RWPE1 (cell line): ENCODE measurements around the gene SVOPL.

Experiments
- CTCF ChIA-PET: fragments of 350-600 bp; sonication (Branson Sonifier 250); formaldehyde crosslinking; extraction: SDS; loops from one replicate; lab custom pipeline; 2021; lab: Yijun Ruan, JAX
- POLR2A ChIA-PET: fragments of 400-600 bp; formaldehyde crosslinking; extraction: SDS; loops from one replicate; lab custom pipeline; 2020; ENCODE audit warnings: antibody characterized with exemption; ENCODE audit not compliant: low non-redundant PET; lab: Yijun Ruan, JAX
- DNase-seq: peaks from one replicate; pipeline ENCODE4 v3.0.0; 2012; ENCODE audit warnings: low spot score
- H3K27ac ChIP-seq: fragments of 450-650 bp; 2 replicates; pipeline ENCODE4 v1.5.1; 2017
- CTCF ChIP-seq: fragments of 450-650 bp; conservative IDR thresholded peaks from 2 replicates; pipeline ENCODE4 v1.5.1; 2017; ENCODE audit warnings: low read depth, mild to moderate bottlenecking

Gene SVOPL

DNA sequence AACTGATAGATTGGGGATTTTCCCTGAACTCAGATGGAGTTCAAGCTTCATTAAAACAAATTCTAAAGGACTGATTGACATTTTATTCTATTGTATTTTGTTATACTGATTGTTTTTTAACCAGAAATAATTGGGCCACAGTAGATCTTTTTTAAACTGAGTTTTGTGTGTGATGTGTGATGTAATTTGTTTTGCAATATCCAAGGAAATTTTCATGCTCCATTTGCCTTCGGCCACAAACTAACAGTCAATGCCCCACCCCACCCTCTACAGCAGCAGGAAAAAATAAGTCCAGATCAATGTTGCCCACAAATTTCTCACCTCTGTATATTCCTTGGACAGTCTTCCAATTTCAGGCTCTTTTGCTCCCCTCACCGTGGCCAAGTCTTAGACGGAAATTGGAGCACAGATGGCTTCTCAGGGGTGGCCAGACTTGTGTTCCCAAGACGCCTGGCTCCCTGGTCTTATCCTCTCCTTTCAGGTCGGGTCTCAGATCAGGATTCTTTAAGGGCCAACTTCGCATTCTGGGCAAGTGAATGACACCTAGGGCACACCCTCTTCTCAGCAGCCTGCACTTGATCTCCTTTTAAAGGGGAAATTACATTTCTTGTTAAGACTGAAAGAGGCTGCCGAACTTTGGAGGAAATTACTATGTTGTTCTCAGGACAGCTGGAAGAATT is at the start of gene SVOPL:
SVOPL (minus strand) TSS at position 506 of the 680 bp plus-strand sequence. CDS start 22,317 bp downstream, outside the sequence.
- POLR2A ChIA-PET = no interaction called here
- no peak for TF ChIP-seq CTCF
- no peak for DNase-seq
- CTCF ChIA-PET = no interaction called here
- no peak within 1 kb of the TSS for H3K27ac ChIP-seq

DNA sequence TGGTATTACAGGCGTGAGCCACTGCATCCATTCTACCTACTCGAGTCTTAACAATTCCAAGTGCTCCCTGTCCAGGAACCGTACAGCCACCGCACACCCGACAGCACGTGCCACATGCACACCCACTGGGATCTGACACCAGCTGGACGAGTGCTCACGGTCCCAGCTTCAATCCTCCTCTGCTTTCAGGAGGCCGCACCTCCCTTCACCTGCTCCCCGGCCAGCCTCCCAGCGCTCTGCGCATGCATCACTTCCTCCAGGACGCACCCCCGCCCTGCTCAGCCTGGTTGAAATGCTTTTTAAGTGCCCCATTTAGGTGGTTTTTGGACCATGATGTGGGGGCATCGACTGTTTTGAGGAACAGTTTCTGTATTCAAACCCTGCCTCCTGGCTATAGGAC is 49.3 kb upstream of the SVOPL start:
- ChIA-PET POLR2A (no interaction called here), CTCF (no interaction called here)
- no peak for DNase-seq
- TF ChIP-seq CTCF = no peak
- H3K27ac ChIP-seq = no peak overlapping the region

DNA sequence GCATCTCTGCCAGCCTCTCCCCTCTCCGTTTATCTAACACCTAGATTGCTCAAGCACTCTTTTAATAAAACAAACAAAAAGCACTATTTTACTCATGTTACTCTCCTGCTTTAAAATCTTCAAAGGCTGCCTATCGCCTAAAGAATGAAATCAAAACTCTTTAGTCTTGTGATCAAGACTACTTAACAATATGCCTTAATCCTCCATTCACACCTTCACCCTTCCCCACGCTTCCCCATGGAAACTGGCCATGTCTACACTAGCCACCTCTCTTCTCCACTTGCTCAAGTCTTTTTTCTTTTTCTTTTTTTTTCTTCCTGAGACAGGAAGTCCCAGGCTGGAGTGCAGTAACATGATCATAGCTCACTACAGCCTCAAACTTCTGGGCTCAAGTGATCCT is 48.8 kb upstream of the SVOPL start:
- CTCF ChIA-PET = no interaction called here
- TF ChIP-seq CTCF = no peak
- no peak for DNase-seq
- POLR2A ChIA-PET = no interaction called here
- no peak overlapping the region for H3K27ac ChIP-seq

DNA sequence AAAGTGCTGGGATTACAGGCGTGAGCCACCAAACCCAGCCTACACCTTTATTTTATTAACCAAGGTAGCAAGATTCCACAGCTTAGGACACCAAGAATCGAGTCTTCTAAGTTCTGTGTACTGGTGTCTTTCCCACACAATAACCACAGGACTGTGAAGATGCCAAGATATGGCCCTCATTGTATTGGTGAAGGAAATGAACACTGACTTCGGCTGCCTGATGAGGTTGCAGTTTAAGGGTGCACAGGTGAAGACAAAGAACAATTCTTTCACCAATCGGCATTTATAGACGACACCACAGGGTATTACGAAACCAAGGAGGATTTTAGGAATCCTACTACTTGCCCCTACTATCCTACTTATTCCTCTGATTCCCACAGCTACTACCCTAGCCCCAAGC is 47.5 kb upstream of the SVOPL start:
- no peak overlapping the region for H3K27ac ChIP-seq
- TF ChIP-seq CTCF = no peak
- ChIA-PET POLR2A (interaction anchor here (0.6 kb wide), 1 partner anchor 394 kb away, joined by 3 read pairs; no protein-coding TSS in a partner anchor), CTCF (no interaction called here)
- no peak for DNase-seq

GRCh38 chr7:138746073-138746472 is 44.9 kb upstream of the SVOPL start:
- no peak for DNase-seq
- ChIA-PET POLR2A (no interaction called here), CTCF (interaction anchor here (0.6 kb wide), 1 partner anchor 19 kb away, joined by 3 read pairs; no protein-coding TSS in a partner anchor)
- no peak overlapping the region for H3K27ac ChIP-seq
- TF ChIP-seq CTCF = no peak

DNA sequence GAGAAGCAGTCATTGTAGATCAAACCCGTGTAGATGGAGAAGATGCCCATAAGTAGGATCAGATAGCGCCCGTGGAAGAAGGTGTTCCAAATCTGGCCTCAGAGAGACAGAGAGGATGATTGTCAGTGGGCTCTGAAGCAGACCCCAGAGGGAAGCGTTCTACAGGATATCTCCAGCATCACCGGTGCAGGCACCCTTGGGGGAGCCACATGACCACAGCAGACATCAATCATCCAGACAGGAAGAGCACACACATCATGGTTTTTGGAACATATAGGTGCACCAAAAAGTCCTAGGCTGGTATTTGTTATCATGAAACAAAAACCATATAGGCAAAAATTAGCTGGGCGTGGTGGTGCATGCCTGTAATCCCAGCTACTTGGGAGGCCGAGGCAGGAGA is 44.0 kb upstream of the SVOPL start:
- ChIA-PET POLR2A (no interaction called here), CTCF (no interaction called here)
- DNase-seq = no peak
- TF ChIP-seq CTCF = no peak
- H3K27ac ChIP-seq = no peak overlapping the region

GRCh38 chr7:138741453-138741735 is 40.2 kb upstream of the SVOPL start:
- ChIA-PET POLR2A (no interaction called here), CTCF (no interaction called here)
- no peak for TF ChIP-seq CTCF
- H3K27ac ChIP-seq = no peak overlapping the region
- no peak for DNase-seq
